ENCODE data around the gene RAG1. TPM values are rescaled to one million over a fixed set of nuclear protein-coding genes. Genes with fewer than 3 reads are reported as not detected.

RAG1 gene
- total RNA-seq, 4 donors from 2014 or later = 0.60 to 3.2 (median 1.5) TPM

DNA sequence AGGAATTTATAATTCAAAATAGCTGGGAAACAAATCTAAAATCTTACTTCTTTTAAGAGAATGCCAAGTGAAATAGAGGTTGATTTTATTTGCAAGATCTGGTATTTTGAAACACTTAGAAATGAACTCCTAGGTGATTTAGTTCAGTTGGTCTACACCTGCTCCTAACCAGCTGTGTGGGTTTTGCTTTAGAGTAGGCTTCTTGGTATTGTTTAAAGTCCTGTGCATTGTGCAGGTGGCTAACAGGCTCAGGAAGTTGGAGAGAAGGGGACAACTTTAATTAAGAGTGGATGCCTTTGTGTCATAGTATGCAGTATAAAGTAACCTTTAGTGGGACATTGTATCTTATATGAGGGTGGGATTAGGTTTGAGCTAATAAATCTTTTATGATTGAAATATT lies 34.3 kb downstream of the RAG1 start:
- H3K36me3 ChIP-seq = no peaks in the 10 kb centered on the region
- no peak for TF ChIP-seq EP300 (IDR thresholded peaks at IDR 0.05; ENCODE audit: low read depth)
- no peak for TF ChIP-seq POLR2A (IDR thresholded peaks at IDR 0.05)
- TF ChIP-seq CTCF (IDR thresholded peaks at IDR 0.05) = no peak
- no peak for TF ChIP-seq POLR2AphosphoS5 (IDR thresholded peaks at IDR 0.05)
- H3K27ac ChIP-seq = no peak overlapping the region
- H3K4me1 ChIP-seq = peaks cover 0 to 3% (median 0%) of the 10 kb centered on the region in 4 donors
- intact Hi-C loops (cut with DNase I; ENCODE audit: low total_unique reads) (no loop called here), in situ Hi-C loops (cut with MboI; ENCODE audit: low pct_ligation_motif_present in 1 of 4, low pct_unique_long_range_greater_than_20kb in 1 of 4, low sequenced_read_pairs in 3 of 4) (no loop called here)
- H3K27me3 ChIP-seq = no peaks in the 10 kb centered on the region
- H3K4me3 ChIP-seq = no peak overlapping the region
- no peaks in the 10 kb centered on the region for H3K9me3 ChIP-seq
- no peak for DNase-seq

DNA sequence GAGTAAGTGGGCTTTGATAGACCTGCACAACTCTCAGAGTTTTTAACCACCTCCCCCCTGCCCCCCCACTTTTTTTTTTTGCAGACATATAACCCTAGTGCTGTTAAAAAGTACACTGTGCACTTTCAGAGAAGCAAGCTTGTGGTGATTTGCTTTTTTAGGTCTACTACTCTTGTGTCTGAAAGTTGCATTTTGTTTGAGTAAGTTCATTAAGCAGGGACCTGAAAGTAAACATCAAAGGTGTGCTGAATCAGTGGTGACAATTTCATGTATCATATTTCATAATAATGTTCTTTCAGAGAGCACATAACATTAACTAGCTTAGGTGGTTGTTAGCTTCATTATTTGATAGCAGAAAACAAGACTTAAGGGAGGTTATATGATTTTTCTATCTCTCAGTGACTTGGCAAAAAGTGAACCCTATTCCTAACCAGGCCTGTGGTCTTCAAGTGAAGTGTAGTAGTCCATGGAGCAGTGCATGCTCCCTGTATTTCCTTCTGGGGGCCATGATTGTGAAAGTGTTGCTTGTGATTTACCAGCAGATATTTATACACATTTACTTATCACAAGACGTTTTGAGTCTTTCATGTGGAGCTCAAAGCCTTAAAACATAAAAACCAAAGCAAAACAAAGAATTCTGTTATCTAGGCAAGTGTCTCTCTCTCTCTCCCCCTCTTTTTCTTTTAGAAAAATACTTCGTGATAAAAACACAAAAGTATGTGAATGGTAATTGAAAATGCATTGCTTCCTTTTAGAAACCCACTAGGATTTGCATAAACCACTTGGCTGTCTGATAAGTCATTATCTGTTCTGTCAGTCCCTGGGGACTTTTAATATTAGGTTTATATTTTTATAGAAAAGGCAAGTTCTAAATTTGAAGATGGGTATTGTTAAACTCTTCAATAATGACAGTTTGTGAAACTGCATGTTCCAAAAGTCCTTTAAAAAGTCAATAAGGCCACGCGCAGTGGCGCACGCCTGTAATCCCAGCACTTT lies 37.7 kb downstream of the RAG1 start:
- Histone ChIP-seq H3K36me3 (no peaks in the 10 kb centered on the region), H3K27ac (no peak overlapping the region), H3K4me1 (peaks cover 0 to 3% (median 0%) of the 10 kb centered on the region in 4 donors), H3K27me3 (no peaks in the 10 kb centered on the region), H3K9me3 (no peaks in the 10 kb centered on the region), H3K4me3 (no peak overlapping the region)
- TF ChIP-seq EP300 (IDR thresholded peaks at IDR 0.05; ENCODE audit: low read depth) = no peak
- no peak for TF ChIP-seq POLR2A (IDR thresholded peaks at IDR 0.05)
- no peak for TF ChIP-seq CTCF (IDR thresholded peaks at IDR 0.05)
- TF ChIP-seq POLR2AphosphoS5 (IDR thresholded peaks at IDR 0.05) = no peak
- intact Hi-C loops (cut with DNase I; ENCODE audit: low total_unique reads) = no loop called here
- no peak for DNase-seq
- in situ Hi-C loops (cut with MboI; ENCODE audit: low pct_ligation_motif_present in 1 of 4, low pct_unique_long_range_greater_than_20kb in 1 of 4, low sequenced_read_pairs in 3 of 4) = no loop called here
- WGBS, 2 donors (ENCODE audit: low coverage in 1 of 2) = 82 to 84% methylated on average over 2 to 6 of the region's 6 CpGs

DNA sequence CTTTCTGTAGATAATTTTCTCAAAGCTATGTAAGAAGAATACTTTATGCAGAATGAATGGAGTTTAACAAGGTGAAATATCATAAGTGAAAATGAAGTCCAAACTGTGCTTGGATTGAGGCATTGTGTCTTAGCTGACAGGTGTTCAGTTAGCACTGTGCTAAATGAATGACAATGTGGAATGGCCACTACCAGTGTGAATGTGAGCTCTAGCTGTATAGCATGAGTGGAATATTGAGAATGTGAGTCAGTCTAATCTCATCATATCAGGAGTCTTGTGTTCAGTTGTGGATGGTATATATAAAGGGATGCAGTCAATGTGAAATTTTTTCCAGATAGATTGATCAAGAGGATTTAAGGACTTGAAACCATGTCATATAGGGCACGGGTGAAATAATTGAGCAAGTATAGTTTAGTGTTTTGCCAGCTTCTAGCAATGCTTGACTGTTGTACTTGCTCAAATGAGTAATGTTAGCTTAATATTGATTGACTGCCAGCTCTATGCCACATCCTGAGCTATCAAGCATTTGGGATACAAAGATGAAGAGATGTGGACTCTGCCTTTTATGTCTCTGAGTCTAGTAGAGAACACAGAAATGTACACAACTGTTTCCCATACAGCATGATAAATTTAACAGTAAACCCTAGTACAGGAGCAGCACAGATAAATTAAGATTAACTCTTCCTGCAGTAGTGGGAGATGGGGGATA lies 40.8 kb downstream of the RAG1 start:
- no peaks in the 10 kb centered on the region for H3K27me3 ChIP-seq
- H3K36me3 ChIP-seq = no peaks in the 10 kb centered on the region
- no peaks in the 10 kb centered on the region for H3K9me3 ChIP-seq
- intact Hi-C loops (cut with DNase I; ENCODE audit: low total_unique reads) (no loop called here), in situ Hi-C loops (cut with MboI; ENCODE audit: low pct_ligation_motif_present in 1 of 4, low pct_unique_long_range_greater_than_20kb in 1 of 4, low sequenced_read_pairs in 3 of 4) (no loop called here)
- H3K27ac ChIP-seq = no peak overlapping the region
- DNase-seq = no peak
- H3K4me3 ChIP-seq = no peak overlapping the region
- 79 to 100% methylated on average over 1 of the region's 1 CpG for WGBS, 2 donors (ENCODE audit: low coverage in 1 of 2)
- H3K4me1 ChIP-seq = no peaks in the 10 kb centered on the region
- TF ChIP-seq EP300 (IDR thresholded peaks at IDR 0.05; ENCODE audit: low read depth) (no peak), POLR2A (IDR thresholded peaks at IDR 0.05) (no peak), CTCF (IDR thresholded peaks at IDR 0.05) (no peak), POLR2AphosphoS5 (IDR thresholded peaks at IDR 0.05) (no peak)

- in situ Hi-C loops (cut with MboI; ENCODE audit: low pct_ligation_motif_present in 1 of 4, low pct_unique_long_range_greater_than_20kb in 1 of 4, low sequenced_read_pairs in 3 of 4) = no loop called here
- intact Hi-C loops (cut with DNase I; ENCODE audit: low total_unique reads) = no loop called here
- 50 to 56% methylated on average over 2 of the region's 2 CpGs for WGBS, 2 donors (ENCODE audit: low coverage in 1 of 2)
- DNase-seq = no peak
- Histone ChIP-seq H3K9me3 (no peaks in the 10 kb centered on the region), H3K4me3 (no peak overlapping the region), H3K4me1 (no peaks in the 10 kb centered on the region), H3K27me3 (no peaks in the 10 kb centered on the region), H3K36me3 (no peaks in the 10 kb centered on the region), H3K27ac (no peak overlapping the region)
- TF ChIP-seq POLR2AphosphoS5 (IDR thresholded peaks at IDR 0.05) (no peak), CTCF (IDR thresholded peaks at IDR 0.05) (no peak), EP300 (IDR thresholded peaks at IDR 0.05; ENCODE audit: low read depth) (no peak), POLR2A (IDR thresholded peaks at IDR 0.05) (no peak)
These were observed 41.6 kb downstream of the RAG1 start for GRCh38 chr11:36609383-36609782.
